HG03025 (cell line): ENCODE measurements around the gene GPD1.
A peak's percentile ranks its signal among the peaks of the same experiment; 100 is the strongest.

Experiments used
- ATAC-seq: cut with Tn5 transposase; IDR thresholded peaks from one replicate; pipeline ENCODE4 v1.9.1; 2021; ENCODE audit warnings: mild to moderate bottlenecking, moderate library complexity; ENCODE audit not compliant: unreplicated experiment, low FRiP score

The GPD1 gene

DNA sequence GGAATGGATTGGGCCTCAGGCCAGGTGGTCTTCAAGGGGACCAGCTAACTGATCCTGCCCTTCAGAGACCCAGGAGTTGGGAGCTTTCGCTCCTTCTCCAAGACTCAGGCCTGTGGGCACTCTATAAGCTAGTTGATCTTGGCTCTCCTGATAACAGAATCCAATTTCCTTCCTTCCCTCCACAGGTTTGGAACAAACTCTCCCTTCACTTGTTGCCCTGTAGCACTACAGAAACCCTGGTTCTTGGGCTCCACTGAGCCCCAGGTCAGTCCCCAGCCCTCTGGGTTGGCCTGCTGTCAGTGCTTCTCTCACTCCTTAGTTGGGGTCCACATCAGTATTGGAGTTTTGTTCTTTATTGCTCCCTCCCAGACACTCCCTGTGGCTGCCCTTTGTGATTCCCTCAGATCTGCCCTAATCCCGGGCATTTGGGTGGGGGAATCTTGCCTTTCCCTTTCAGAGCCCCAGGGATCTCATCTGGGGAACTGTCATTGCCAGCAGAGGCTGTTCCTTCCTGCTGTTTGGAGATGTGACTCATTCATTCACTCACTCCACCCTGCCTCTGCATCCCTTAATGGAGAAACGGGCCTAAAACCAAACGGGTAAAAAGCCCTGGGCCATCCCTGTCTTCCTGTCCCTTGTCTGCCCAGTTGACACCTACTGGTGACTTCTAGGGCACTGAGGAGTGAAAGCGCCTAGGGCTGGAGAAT lies 4.4 kb upstream of the GPD1 start:
- no peak for ATAC-seq

DNA sequence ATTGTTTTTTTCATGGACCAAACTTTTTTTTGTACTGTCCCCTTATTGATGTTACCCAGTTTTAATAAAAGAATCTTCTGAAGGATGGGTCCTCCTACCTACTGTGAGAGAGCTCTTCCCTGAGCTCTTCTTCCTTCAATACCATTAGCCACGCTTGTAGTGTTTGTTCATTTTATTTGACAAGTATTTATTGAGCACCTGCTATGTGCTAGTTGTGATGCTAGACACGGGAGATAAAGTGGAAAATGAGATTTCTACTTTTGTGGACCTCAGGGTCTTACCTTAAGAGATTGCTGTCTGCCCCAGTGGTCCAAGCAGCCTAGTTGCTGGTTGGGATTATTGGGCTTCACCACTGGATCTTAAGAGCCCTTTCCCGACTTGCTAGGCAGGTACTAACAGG lies 3.2 kb upstream of the GPD1 start:
- no peak for ATAC-seq

DNA sequence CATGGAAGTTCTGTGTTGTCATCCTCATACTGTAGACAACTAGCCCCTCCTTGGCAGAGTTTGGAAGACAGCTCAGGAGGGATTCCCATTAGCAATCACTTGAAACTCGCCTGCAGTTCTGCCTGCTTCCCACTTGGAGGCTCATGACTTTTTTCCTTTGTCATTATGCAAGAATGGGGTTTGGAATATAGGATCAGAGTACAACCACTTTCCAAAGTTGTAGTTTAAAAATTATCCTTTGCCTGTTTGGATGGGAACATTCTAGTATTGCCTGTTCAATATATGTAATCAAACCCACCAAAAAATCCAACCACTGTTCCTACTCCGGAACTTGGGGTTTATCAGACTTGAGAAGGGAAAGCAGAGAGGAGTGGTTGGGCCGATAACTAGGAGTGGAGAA lies 2.1 kb upstream of the GPD1 start:
- ATAC-seq, result no peak

DNA sequence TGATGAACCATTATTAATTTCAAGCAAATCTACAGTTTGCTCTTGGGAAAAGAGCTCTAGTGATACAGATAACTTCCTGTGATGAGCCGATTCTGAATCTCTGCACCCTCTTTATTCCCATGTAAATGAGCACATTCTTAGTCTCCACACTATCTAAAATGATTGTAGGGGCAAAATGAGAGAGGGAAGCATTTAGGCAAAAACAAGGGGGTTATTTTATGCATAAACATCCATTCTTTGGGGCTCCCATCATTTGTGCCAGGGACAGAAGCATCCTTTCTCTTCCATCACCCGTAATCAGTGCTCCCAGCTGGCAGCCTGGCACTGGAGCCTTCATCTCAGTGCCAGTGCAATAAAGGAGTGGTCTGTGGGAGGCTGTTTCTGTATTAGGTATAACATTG lies 1.7 kb upstream of the GPD1 start:
- ATAC-seq, result no peak

DNA sequence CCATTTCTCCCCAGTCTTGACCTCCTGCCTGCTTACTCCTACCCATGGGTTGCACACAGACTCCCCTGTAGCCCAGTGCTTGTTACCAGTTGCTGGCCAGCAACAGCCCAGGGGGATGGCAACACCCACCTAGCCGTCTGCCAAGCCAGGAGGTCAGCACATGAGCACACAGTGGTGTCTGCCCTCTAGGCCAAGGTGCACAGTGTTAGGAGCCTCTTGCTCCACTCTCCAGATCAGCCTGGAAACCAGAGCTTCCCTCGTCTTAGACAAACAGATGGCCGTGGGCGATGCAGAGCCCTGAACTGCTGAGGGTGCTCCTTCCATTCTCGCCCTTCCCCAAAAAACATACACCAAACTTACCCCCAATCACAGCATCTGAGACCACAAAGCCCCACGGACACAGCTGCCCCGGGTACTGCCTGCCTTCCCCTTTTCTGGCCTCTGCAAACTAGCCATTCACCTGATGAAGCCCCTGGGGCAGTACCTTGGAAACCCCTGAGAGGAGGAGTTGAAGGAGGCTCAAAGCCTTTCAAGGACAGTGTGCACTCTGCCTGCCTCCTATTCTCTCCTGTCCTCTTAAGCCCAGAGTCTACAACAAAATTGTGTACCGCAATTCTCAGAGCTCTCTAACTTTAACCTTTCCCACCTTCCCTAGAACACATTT lies 1.0 kb upstream of the GPD1 start:
- ATAC-seq, result no peak

DNA sequence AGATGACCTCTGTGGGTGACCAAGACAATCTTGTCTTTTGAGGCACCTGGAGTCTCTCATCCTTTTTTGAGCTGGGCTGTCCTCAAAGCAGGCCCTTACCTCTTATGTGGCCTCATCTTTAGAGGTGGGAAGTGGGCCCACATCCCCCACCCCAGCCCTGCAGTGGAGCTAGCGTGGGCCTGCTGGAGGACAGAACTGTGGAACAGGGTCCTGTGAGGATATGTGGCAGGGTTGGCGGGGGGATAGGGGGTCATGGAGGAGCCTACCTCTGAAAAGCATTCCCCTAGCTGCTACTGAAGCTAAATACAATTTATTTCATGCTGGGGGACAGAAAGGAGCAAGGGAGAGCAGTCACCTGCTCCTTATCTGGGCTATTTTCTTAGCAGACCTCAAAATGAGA lies 457 bp upstream of the GPD1 start:
- no peak for ATAC-seq

DNA sequence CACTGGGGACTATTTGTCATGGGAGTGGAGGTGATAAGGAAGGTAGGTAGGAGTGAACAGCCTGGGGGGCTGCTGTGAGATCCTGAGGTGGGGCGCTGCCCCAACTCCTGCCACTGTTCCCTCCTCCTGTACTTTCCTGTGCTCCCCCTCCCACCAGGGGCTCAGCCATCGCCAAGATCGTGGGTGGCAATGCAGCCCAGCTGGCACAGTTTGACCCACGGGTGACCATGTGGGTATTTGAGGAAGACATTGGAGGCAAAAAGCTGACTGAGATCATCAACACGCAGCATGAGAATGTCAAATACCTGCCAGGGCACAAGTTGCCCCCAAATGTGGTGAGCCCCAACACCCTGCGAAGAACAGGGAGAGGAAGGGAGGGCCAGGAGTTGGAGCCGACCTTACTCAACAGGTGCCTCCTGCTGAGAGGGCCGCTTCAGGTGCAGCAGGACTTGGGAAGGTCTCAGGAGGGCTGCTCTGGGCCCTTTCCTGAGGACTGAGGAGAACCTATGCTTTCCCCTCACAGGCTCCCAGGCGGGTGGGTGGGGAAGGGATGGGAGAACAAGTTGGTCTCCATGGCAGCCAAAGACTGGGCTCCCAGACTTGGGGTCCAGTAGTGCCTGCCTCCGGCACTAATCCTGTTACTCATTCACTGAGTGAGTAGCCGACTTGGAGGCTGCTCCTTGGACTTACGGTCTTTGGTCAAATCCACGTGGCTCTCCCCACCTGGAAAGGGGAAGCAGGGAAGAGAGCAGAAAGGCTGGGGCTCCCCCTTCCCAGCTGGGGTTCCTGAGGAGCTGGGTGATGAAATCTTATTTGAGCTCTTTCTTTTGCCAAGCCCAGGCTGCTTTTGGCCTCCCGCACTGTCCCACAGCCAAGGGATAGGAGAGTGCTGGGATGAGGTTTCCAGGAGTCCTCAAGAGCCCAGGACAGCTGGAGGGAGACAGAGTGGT lies 884 bp downstream of the GPD1 start:
- no peak for ATAC-seq

DNA sequence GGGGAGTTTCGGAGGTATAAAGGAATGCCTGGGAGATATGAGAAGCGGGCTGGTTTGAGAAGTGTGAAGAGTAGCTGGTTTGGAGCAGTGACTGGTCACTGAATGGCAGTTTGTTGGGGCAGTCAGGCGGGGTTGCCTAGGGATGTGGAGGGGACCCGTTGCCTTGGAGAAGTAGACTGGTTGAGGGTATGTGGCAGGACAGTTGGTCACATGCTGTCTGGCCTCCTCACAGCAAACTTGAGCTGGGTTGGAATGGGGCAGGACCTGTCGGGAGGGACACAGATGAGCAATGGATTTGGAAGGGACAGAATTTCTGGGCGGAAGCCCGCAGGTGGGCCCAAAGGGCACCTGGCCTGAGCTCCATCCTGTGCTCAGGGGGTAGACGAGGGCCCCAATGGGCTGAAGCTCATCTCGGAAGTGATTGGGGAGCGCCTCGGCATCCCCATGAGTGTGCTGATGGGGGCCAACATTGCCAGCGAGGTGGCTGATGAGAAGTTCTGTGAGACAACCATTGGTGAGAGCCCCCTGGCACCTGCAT lies 2.2 kb downstream of the GPD1 start:
- ATAC-seq, result no peak

DNA sequence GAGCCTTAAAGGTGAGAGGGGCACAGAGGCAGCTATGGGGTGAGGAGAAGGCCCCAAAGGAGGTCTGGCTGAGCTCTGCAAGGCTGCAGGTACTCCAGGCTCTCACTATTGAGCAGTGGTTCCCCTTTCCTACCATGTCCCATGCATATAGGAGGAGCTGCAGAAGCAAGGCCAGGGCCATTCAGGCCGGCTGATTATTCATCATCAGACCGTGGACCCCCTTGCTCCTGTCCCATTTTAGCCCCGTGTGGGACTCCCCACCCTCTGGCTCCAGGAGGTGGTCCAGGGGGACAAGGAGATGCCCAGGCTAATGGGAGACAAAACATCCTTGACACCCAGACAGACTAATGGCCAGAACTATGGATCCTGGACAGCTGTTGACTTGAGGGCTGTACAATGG lies 3.1 kb downstream of the GPD1 start:
- ATAC-seq, result no peak

DNA sequence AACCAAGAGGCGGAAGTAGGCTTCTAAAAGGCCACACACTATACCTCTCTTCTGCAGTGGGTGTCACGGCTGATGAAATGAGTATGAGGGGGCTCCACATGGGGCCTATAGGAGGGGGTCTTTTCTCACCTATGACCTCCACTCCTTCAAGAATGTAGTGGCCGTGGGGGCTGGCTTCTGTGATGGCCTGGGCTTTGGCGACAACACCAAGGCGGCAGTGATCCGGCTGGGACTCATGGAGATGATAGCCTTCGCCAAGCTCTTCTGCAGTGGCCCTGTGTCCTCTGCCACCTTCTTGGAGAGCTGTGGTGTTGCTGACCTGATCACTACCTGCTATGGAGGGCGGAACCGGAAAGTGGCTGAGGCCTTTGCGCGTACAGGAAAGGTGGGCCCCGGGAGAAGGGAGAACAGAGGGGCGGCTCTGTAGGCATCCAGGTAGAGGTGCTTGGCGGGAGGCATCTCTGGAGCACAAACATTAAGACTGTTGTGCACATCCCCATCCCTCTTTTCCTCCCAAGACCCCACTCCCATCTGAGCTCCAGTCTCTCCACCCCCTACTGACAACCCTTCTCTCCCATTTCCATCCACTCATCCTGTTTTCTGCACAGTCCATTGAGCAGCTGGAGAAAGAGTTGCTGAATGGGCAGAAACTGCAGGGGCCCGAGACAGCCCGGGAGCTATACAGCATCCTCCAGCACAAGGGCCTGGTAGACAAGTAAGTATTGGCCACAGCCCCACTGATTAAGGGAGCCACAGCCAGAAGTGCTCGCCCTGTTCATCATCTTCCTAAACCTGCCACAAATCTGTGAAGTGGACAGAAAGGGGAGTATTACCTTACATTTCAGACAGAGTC lies 3.8 kb downstream of the GPD1 start:
- no peak for ATAC-seq

DNA sequence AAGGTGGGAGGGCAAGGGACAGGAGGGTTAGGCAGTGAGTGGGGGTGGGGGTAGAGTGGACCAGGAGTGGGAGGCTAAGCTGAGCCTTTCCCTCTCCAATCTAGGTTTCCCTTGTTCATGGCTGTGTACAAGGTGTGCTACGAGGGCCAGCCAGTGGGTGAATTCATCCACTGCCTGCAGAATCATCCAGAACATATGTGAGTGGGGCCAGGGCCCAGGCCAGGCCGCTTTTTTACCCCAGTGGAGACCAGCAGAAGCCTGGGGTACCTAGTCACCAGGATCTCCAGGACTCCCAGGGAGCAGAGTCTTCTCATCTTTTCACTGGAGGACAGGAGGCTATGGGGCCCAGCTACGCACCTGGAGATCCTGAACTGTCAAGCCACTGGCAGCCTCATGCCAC lies 5.5 kb downstream of the GPD1 start:
- no peak for ATAC-seq

DNA sequence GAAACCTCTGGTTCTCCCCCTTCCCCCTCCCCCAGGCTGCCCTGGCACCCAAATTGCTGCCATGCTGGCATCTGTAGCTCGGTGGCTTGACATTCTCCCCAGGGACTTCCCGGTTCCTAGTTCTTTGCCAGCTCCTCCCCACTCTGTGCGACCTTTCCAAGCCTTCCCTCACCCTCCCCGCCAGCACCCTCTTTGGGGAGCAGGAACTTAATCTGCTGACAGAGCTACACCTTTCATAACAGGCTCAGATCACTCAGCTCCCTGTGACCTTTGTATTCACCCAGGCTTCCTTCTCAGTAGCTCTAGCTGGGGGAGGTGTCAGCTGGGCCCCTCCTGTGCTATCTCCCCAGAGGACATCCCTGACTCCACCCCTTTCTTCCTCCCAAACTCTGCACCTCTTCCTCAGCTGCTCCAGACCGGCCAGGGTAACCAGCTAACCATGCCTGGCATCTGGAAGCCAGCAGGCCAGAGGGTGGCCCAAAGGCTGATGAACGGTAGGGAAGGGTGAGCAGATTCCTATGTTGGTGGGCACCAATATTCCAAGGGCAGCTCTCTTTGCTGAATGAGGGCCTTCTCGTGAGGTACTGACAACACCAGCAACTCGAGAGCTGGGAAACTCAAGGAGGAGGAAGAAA lies 6.4 kb downstream of the GPD1 start:
- ATAC-seq, result no peak

DNA sequence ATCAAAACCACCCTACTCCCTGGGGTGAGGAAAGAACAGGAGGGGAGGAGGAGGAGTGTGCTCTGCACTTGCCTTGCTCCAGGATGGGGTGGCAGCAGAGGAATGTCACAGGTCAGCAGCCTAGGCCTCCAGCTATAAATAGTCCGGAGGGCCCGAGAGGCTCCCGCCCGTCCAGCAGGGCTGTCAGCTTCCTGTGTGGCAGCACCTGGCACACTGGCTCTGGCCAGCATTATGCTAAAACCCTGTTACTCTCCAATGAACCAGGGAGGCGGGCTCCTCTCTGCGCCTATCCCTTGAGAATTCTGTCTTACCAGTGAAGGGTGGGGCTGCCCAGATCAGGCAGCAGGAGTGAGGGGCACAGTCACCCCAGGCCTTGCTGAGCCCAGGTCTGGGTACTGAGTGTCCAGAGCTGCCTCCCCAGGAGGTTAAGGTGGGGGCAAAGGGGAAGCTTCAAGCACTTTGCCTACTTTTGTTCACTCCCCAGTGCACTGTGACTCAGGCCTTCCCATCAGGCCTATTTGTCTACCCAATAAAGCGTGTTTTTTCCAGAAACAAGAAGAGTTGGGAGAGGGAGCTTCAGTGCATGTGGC lies 7.0 kb downstream of the GPD1 start:
- no peak for ATAC-seq

DNA sequence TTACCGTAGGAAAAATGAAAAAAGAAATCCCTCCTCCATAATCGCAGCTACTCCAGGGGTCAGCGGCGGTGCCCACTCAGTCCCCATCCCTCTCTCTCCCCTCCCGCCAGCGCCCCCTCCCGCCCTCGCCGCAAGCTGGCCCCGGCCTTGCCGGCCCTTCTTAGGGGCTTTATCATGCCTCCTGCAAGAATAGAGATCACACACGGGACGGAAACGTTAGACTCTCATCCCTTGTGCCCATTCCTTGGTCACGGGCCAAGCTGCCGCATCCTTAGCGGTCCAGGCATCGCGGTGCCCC lies 7.5 kb downstream of the GPD1 start:
- ATAC-seq, result peak; percentile 3

DNA sequence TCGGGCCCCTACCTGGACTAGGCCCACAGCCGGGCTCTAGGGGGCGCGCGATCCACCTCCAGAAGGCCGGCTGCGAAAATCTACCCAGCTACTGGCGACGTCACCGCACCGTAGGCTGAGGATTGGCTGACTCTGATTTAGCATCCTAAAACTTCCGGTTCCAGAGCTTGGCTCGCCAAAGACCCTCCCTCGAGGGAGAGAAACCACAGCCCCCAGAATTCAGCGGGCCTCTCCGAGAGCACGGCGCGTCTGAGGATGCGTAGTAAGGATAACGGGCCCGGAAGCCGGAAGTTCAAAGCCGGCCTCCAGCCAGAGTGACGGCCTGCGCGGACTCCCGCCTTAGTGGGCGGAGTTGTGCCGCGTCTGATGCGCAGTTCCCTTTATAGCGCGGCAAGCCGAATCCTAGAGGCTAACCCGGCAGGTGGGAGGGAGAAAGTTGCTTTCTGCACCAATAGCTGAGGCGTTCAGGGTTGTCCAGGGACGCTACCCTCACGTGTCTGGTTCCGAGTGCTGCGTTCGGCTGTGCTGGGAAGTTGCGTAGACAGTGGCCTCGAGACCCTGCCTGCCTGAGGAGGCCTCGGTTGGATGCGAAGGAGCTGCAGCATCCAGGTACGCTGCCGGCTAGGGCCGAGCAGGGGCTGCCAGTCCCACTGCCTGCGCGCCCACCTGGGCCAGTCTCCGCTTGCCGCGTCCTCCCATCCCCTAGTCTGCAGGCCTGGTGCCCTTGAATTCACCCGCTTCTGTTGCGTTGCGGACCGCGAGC lies 8.1 kb downstream of the GPD1 start, which contains the start of gene COX14:
TSS of gene COX14 (plus strand) at position 544 of the 763 bp plus-strand sequence. CDS start 7,808 bp downstream, outside the sequence.
- peak; percentile 81 for ATAC-seq

DNA sequence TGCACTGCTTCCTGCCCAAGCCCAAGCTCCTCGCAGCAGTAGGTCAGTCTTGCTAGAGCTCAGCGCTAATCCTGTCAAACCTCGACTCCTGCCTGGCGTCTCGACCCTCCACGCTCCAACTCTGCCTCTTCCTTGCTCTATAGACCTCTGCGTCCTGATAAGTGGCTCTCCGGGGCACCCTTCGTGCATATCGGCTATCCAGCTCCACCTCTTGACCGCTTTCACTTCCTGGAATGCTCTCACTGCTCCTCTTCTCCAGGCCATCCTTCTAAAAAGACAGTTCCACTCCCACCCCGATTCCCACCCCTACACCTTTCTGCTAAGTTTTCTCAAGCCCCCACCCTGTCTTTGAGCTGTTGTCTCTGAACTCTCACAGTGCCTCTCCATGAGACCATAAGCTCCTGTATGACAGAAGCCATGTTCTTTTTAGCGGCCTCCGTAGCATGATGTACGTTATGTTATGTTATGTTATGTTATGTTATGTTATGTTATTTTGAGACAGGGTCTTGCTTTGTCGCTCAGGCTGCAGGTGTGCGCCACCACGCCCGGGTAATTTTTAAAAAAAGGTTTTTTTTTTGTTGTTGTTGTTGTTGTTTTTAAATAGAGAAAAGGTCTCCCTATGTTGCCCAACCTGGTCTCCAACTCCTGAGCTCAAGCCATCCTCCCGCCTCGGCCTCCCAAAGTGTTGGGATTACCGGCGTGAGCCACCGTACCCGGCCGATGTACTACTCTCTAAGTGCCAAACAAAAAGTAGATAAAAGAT lies 8.8 kb downstream of the GPD1 start:
- no peak for ATAC-seq

DNA sequence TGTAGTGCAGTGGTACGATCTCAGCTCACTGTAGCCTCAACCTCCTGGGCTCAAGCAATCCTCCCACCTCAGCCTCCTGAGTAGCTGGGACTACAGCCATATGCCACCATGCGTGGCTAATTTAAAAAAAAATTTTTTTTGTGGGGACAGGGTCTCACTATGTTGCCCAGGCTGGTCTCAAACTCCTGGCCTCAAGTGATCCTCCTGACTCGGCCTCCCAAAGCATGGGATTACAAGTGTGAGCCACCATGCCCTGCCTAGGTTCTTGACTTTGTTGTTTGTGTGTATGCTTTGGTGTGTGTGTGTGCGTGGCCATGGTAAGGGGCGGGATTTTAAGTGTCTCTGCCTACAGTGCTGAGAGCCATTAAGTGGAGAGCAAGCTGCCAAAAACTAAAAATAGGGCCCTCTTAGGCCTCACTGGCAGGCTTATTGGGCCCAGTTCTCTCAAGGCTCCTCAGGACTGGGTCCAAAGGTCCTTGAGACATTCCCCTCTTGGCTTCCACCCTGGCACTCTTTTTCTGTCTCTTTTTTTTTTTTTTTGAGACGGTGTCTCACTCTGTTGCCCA lies 13.3 kb downstream of the GPD1 start:
- ATAC-seq, result no peak

DNA sequence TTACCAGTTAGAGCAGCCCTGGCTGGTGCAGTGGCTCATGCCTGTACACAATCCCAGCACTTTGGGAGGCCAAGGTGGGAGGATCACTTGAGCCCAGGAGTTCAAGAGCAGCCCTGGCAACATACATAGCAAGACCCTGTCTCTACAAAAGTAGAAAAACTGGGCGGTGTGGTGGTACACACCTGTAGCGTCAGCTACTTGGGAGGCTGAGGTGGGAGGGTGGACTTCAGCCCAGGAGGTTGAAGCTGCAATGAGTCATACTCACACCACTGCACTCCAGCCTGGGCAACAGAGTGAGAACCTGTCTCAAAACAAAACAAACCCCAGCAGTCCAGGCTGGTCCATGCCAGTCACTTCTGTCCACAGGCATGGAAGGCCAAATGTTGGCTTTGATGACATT lies 15.6 kb downstream of the GPD1 start:
- ATAC-seq, result no peak
